ENCODE data around the gene YAE1.

The YAE1 gene

DNA sequence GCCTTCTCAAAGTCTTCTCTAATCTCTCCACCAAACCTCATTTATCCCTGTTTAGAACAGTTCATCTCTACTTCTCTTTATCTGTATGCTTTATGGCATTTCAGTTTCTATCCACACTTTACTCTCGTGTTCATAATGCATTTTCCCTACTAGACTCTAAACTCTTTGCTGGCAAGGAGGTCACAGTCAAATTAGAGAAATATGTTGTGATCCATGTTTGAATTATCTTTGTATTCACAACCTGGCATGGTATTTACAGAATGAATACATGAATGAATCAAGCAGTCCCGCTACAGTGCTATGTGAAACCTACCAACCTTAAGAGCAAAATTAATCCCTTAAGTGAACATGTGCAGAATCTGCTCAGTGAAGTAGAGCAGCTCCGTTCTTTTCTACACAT lies 12.8 kb upstream of the YAE1 start:
- TF ChIP-seq, protein P1, sequence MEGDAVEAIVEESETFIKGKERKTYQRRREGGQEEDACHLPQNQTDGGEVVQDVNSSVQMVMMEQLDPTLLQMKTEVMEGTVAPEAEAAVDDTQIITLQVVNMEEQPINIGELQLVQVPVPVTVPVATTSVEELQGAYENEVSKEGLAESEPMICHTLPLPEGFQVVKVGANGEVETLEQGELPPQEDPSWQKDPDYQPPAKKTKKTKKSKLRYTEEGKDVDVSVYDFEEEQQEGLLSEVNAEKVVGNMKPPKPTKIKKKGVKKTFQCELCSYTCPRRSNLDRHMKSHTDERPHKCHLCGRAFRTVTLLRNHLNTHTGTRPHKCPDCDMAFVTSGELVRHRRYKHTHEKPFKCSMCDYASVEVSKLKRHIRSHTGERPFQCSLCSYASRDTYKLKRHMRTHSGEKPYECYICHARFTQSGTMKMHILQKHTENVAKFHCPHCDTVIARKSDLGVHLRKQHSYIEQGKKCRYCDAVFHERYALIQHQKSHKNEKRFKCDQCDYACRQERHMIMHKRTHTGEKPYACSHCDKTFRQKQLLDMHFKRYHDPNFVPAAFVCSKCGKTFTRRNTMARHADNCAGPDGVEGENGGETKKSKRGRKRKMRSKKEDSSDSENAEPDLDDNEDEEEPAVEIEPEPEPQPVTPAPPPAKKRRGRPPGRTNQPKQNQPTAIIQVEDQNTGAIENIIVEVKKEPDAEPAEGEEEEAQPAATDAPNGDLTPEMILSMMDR (IDR thresholded peaks at IDR 0.05; ENCODE audit: low read depth, low read length): no peak
- no peak for DNase-seq (ENCODE audit: extremely low read depth, low read depth)

DNA sequence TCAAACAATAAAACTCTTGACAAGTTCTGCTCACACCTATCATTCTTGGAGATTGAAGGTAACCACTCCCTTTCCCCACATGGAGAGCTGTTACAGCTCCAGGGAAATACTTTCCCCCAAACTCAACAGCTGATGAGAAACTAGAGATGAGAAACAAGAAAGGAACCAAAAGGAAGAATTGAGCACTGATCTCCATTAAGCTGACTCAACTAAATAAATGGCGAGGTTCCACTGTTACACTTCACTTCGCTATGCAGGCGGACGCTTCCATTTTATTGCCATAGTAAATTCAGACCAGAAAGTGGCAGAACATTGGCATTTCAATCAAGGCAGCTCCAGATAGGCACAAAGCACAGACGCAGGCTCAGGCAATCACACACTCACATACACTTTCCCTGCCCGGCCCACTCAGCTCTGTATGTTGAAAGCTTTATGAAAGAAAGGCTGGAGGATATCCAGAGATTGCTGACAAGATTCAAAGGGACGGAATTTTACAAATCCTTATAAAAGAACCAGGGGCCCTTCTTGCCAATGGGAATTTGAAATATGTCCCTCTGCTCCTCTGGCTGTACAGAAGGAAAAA lies 11.5 kb upstream of the YAE1 start:
- TF ChIP-seq, protein P1 (IDR thresholded peaks at IDR 0.05; ENCODE audit: low read depth, low read length): no peak
- no peak for DNase-seq (ENCODE audit: extremely low read depth, low read depth)

DNA sequence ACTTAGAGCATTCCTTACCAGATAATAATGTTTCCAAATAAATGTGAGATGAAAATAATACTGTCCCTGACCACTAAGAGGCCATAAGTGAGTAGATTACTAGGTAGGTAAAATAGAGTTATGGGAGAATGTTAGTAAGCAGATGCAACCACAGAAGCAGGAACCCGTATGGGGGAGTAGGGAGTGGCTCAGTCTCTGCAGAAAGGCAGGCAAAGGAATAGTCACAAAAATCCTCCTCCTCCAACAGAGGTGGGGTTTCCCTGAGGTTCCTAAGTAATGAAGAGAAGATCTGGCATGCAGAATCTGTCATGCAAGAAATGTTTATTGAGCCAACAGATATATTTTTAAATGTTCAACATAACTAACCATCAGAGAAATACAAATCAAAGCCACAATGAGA lies 9.0 kb upstream of the YAE1 start:
- TF ChIP-seq, protein P1 (IDR thresholded peaks at IDR 0.05; ENCODE audit: low read depth, low read length): no peak
- DNase-seq (ENCODE audit: extremely low read depth, low read depth): no peak

DNA sequence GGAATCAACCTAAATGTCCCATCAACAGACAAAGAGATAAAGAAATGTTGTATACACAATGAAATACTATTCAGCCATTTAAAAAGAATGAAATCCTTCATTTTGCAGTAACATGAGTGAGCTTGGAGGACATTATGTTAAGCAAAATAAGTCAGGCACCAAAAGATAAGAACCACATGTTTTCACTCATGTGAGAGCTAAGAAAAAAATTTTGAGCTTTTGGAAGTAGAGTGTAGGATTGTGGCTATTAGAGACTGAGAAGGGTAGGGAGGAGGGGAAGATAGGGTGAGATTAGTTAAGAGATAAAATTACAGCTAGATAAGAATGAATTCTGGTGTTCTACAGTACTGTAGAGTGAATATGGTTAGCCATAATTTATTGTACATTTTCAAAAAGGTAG lies 8.3 kb upstream of the YAE1 start:
- no peak for DNase-seq (ENCODE audit: extremely low read depth, low read depth)
- TF ChIP-seq, protein P1 (IDR thresholded peaks at IDR 0.05; ENCODE audit: low read depth, low read length): no peak

DNA sequence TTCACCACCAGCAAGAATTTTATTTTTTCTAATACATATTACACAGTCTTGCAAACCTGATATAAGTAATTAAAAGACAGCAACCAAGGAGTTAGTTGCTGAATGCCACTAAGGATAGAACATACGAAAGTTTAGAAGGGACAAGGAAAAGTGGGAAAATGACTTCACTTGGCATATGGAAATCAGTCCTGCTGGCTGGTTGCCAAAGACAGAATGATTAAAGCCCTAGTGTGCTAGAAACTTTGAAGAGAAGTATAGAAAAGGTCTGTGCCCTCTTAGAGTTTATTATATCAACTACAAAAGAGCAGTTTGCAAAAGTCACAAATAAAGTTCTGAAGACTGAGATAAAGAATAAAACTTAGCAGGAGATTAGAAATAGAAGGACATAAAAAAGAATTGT lies 5.8 kb upstream of the YAE1 start:
- DNase-seq (ENCODE audit: extremely low read depth, low read depth): no peak
- TF ChIP-seq, protein P1 (IDR thresholded peaks at IDR 0.05; ENCODE audit: low read depth, low read length): no peak

DNA sequence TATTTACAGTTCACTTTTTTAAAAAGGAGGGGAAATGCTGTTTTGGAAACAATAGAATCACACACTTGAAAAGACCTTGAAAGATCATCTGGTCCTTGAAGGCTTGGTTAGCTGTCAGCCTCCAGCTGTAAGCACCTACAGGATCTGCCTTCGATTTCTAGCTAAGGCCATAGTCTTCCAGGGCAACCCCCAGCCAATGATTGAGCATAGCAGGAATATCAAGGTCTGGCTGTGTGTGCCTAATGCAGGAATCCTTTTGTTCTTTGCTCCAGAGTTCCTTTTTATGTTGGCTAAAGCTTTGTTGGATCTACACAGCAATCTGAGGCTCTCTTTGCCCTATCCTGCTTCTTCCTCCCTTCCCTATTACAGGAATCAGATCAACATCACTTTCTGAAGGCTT lies 5.2 kb upstream of the YAE1 start:
- TF ChIP-seq, protein P1 (IDR thresholded peaks at IDR 0.05; ENCODE audit: low read depth, low read length): no peak
- DNase-seq (ENCODE audit: extremely low read depth, low read depth): no peak

DNA sequence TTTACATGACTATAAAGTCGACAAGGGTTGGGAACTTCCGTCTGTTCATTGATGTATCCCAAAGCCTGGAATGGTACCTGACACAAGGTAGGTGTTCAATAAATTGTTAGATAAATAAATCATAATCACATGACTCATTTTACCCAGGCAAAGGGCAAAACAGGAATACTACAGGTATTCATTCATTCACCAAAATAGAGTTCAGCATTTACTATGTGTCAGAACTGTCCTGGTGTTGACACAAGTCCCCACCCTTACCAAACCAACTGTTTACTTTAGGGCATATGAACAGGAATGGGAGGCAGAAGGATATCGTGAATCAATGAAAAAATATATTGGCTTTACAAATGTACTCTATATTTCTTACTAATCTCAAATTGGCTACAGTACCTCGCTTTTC lies 666 bp upstream of the YAE1 start:
- TF ChIP-seq, protein P1 (IDR thresholded peaks at IDR 0.05; ENCODE audit: low read depth, low read length): no peak
- DNase-seq (ENCODE audit: extremely low read depth, low read depth): no peak

Measured in AG09319 (cell line).